GM23338 (cell line): ENCODE measurements around the gene JAZF1. TPM values are rescaled to one million over a fixed set of nuclear protein-coding genes. Genes with fewer than 3 reads are reported as not detected.

ENCODE experiments used
- ATAC-seq: fragments of 200-7000 bp; cut with Tn5 transposase; 3 replicates; pipeline ENCODE4 v1.9.1; 2020
- DNase-seq: peaks from one replicate; pipeline ENCODE4 v3.0.0-alpha.2; 2015; ENCODE audit warnings: low spot score
- H2AFZ ChIP-seq: fragments of 200-600 bp; sonication (generic); 2 replicates; pipeline ENCODE4 v1.8.0; 2016; ENCODE audit warnings: antibody characterized with exemption, mild to moderate bottlenecking, moderate library complexity
- H3F3A ChIP-seq: fragments of 200-600 bp; sonication (generic); replicated peaks from 2 replicates; pipeline ENCODE4 v1.8.0; 2017; ENCODE audit warnings: antibody characterized with exemption, mixed run types, low read depth
- H3K27ac ChIP-seq: fragments of 200-600 bp; sonication (generic); 2 replicates; pipeline ENCODE4 v1.6.1; 2016; ENCODE audit warnings: low read depth
- H3K27me3 ChIP-seq: fragments of 200-600 bp; sonication (generic); 2 replicates; pipeline ENCODE4 v1.8.0; 2016; ENCODE audit warnings: mild to moderate bottlenecking, mixed run types, moderate library complexity; ENCODE audit not compliant: insufficient read depth
- H3K36me3 ChIP-seq: fragments of 200-600 bp; sonication (generic); 2 replicates; pipeline ENCODE4 v1.8.0; 2016; ENCODE audit warnings: mild to moderate bottlenecking; ENCODE audit not compliant: insufficient read depth
- H3K4me1 ChIP-seq: fragments of 200-600 bp; sonication (generic); 2 replicates; pipeline ENCODE4 v1.8.0; 2016; ENCODE audit warnings: mild to moderate bottlenecking, moderate library complexity; ENCODE audit not compliant: insufficient read depth
- H3K4me2 ChIP-seq: fragments of 200-600 bp; sonication (generic); 2 replicates; pipeline ENCODE4 v1.7.1; 2017; ENCODE audit warnings: mixed run types
- H3K4me3 ChIP-seq: fragments of 200-600 bp; sonication (generic); 2 replicates; pipeline ENCODE4 v1.6.1; 2016; ENCODE audit warnings: mixed run types
- H3K79me2 ChIP-seq: fragments of 200-600 bp; sonication (generic); replicated peaks from 2 replicates; pipeline ENCODE4 v1.8.0; 2017; ENCODE audit warnings: mild to moderate bottlenecking; ENCODE audit not compliant: insufficient read depth
- H3K9me2 ChIP-seq: fragments of 200-600 bp; sonication (generic); 2 replicates; pipeline ENCODE4 v1.8.0; 2017; ENCODE audit not compliant: insufficient read depth
- H4K20me1 ChIP-seq: fragments of 200-600 bp; sonication (generic); replicated peaks from 2 replicates; pipeline ENCODE4 v1.8.0; 2017; ENCODE audit warnings: mild to moderate bottlenecking; ENCODE audit not compliant: insufficient read depth
- H3K27ac Mint-ChIP-seq: 2 replicates; pipeline ENCODE4 v1.8.0; 2020; ENCODE audit warnings: inconsistent platforms, mild to moderate bottlenecking, moderate library complexity, mixed read lengths
- H3K27me3 Mint-ChIP-seq: 3 replicates; pipeline ENCODE4 v1.8.0; 2022; ENCODE audit warnings: low read depth, mild to moderate bottlenecking, moderate library complexity, mixed read lengths, inconsistent platforms; ENCODE audit not compliant: insufficient read depth, poor library complexity
- H3K36me3 Mint-ChIP-seq: 3 replicates; pipeline ENCODE4 v1.8.0; 2021; ENCODE audit warnings: low read depth, mild to moderate bottlenecking, inconsistent platforms, moderate library complexity, mixed read lengths
- H3K4me1 Mint-ChIP-seq: 3 replicates; pipeline ENCODE4 v1.8.0; 2020; ENCODE audit warnings: mild to moderate bottlenecking, inconsistent platforms, mixed read lengths
- H3K4me3 Mint-ChIP-seq: 3 replicates; pipeline ENCODE4 v1.8.0; 2021; ENCODE audit warnings: moderate library complexity, mild to moderate bottlenecking, inconsistent platforms, mixed read lengths
- H3K9me3 Mint-ChIP-seq: 3 replicates; pipeline ENCODE4 v1.8.0; 2020; ENCODE audit warnings: moderate library complexity, mild to moderate bottlenecking, inconsistent platforms, mixed read lengths
- ETS1 ChIP-seq: IDR thresholded peaks from 2 replicates; pipeline ENCODE4 v1.6.1; 2016; ENCODE audit warnings: antibody characterized with exemption
- EZH2phosphoT487 ChIP-seq: fragments of 200-600 bp; sonication (generic); IDR thresholded peaks from one replicate; pipeline ENCODE4 v1.8.1; 2018; ENCODE audit warnings: antibody characterized with exemption; ENCODE audit not compliant: unreplicated experiment
- NANOG ChIP-seq: IDR thresholded peaks from 2 replicates; pipeline ENCODE4 v1.6.1; 2016; ENCODE audit warnings: antibody characterized with exemption, borderline replicate concordance
- POLR2AphosphoS5 ChIP-seq: IDR thresholded peaks from 2 replicates; pipeline ENCODE4 v1.6.1; 2016; ENCODE audit warnings: antibody characterized with exemption, low read depth
- REST ChIP-seq: IDR thresholded peaks from one replicate; pipeline ENCODE4 v1.6.1; 2018; ENCODE audit warnings: antibody characterized with exemption; ENCODE audit not compliant: unreplicated experiment
- ZNF114 ChIP-seq: fragments of 250-450 bp; sonication (Bioruptor Pico); IDR thresholded peaks from 2 replicates; pipeline ENCODE4 v1.5.0; 2020; ENCODE audit warnings: mild to moderate bottlenecking, moderate library complexity
- ZNF331 ChIP-seq: fragments of 250-450 bp; sonication (Bioruptor Pico); IDR thresholded peaks from 2 replicates; pipeline ENCODE4 v1.5.0; 2020; ENCODE audit warnings: low read depth, mild to moderate bottlenecking, moderate library complexity
- ZNF462 ChIP-seq: fragments of 250-450 bp; sonication (Bioruptor Pico); IDR thresholded peaks from 2 replicates; pipeline ENCODE4 v1.5.0; 2020; ENCODE audit warnings: mild to moderate bottlenecking, moderate library complexity
- polyA plus RNA-seq: library from polyadenylated mRNA; unstranded; fragments of >200 nt; fragmentation: Nextera tagmentation; extraction: Ambion mirVana; gene quantifications from 2 replicates; pipeline ENCODE4 v1.2.1, GENCODE V29; 2016
- total RNA-seq: library from RNA; depleted of rRNA; stranded (reverse); fragments of >200 nt; shearing (Covaris generic); gene quantifications from 2 replicates; pipeline ENCODE4 v1.2.3, GENCODE V29; 2014

Gene JAZF1
- total and polyA plus RNA-seq, 2 experiments from 2014 or later, result 12.2 to 22.2 TPM

GRCh38 chr7:28003408-28003807, 177.2 kb downstream of the JAZF1 start:
- Histone ChIP-seq H3K79me2 (no peaks in the 10 kb centered on the region), H3K27ac (no peak overlapping the region), H3K4me3 (no peak overlapping the region), H4K20me1 (peaks cover 3% of the 10 kb centered on the region; the same call in 1 of the 2 replicates), H2AFZ (no peak overlapping the region), H3K36me3 (no peaks in the 10 kb centered on the region), H3F3A (no peaks in the 10 kb centered on the region), H3K9me2 (no peaks in the 10 kb centered on the region), H3K4me1 (no peaks in the 10 kb centered on the region), H3K27me3 (no peaks in the 10 kb centered on the region), H3K4me2 (no peak overlapping the region)
- ATAC-seq (no peak), DNase-seq (no peak)
- no peak for TF ChIP-seq ZNF462
- TF ChIP-seq NANOG, result no peak
- TF ChIP-seq REST, result no peak
- no peak for TF ChIP-seq ZNF114
- no peak for TF ChIP-seq ZNF331 (CRISPR knock-in tag)
- no peak for TF ChIP-seq POLR2AphosphoS5
- no peak for TF ChIP-seq ETS1
- TF ChIP-seq EZH2phosphoT487, result no peak
- H3K27me3 Mint-ChIP-seq, result no peaks in the 10 kb centered on the region
- H3K36me3 Mint-ChIP-seq, result no peaks in the 10 kb centered on the region
- no peak overlapping the region for H3K27ac Mint-ChIP-seq
- no peak overlapping the region for H3K4me3 Mint-ChIP-seq
- H3K4me1 Mint-ChIP-seq, result no peaks in the 10 kb centered on the region; the same call in 2 of the 3 replicates
- no peaks in the 10 kb centered on the region for H3K9me3 Mint-ChIP-seq
